Measurements from ENCODE around the gene RMDN3.

Gene RMDN3

DNA sequence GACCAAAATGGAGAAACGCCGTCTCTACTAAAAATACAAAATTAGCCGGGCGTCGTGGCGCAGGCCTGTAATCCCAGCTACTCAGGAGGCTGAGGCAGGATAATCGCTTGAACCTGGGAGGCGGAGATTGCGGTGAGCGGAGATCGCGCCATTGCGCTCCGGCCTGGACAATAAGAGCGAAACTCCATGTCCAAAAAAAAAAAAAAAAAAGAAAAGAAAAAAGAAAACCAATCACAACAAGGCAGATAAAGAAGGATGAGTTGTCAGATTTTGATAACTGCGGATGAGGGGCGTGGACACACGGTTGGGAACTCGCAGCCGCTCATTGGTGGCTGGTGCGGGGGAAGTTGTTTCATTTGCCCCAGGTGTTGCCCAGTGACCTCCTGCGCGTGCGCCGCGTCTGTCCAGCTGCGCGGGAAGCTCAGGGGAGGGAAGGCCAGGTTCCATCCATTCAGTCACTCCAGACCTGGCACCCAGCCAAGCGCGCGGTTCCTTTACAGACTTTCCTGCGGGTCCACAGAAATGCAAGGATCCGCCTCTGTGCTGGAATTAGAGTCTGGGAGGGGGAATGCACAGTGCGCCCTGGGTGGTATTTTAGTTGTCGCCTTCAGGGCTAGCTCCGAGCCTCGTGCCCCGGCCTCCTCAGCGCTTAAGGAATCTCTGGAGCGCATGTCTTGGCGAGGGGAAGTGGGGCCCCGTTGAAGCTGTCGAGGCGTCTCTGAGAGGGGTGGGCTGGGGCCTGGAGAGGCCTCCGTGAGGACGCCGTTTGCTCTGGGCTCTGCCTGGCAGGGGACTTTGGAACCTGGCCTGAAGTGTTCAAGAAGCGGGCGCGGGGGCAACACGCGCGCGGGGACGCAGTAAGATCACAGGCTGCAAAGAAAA, 8.1 kb upstream of the RMDN3 start:
- H3K4me3 ChIP-seq (ENCODE audit: low read length): peak overlapping the region; percentile 52
- TF ChIP-seq, protein P1, sequence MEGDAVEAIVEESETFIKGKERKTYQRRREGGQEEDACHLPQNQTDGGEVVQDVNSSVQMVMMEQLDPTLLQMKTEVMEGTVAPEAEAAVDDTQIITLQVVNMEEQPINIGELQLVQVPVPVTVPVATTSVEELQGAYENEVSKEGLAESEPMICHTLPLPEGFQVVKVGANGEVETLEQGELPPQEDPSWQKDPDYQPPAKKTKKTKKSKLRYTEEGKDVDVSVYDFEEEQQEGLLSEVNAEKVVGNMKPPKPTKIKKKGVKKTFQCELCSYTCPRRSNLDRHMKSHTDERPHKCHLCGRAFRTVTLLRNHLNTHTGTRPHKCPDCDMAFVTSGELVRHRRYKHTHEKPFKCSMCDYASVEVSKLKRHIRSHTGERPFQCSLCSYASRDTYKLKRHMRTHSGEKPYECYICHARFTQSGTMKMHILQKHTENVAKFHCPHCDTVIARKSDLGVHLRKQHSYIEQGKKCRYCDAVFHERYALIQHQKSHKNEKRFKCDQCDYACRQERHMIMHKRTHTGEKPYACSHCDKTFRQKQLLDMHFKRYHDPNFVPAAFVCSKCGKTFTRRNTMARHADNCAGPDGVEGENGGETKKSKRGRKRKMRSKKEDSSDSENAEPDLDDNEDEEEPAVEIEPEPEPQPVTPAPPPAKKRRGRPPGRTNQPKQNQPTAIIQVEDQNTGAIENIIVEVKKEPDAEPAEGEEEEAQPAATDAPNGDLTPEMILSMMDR (conservative IDR thresholded peaks at IDR 0.05; ENCODE audit: low read depth, low read length): no peak
- DNase-seq (ENCODE audit: low read depth): no peak

DNA sequence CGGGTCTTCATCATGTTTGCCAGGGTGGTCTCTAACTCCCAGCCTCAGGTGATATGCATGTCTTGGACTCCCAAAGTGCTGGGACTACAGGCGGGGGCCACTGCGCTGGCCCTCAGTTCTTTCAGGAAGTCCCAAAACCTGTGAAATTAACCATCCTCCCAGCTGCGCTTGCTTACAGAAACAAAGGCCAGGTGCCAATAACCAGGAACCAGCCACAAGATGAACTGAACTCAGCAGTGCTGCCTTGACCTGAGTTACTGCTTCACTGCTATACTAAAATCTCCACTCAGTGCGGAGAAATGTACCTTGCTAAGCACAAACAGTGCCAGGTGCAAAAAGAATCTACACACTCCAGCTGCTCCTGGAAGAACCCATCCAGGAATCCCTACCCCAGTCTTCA, 4.9 kb upstream of the RMDN3 start:
- TF ChIP-seq, protein P1 (conservative IDR thresholded peaks at IDR 0.05; ENCODE audit: low read depth, low read length): no peak
- no peak for DNase-seq (ENCODE audit: low read depth)
- H3K4me3 ChIP-seq (ENCODE audit: low read length): no peak overlapping the region

DNA sequence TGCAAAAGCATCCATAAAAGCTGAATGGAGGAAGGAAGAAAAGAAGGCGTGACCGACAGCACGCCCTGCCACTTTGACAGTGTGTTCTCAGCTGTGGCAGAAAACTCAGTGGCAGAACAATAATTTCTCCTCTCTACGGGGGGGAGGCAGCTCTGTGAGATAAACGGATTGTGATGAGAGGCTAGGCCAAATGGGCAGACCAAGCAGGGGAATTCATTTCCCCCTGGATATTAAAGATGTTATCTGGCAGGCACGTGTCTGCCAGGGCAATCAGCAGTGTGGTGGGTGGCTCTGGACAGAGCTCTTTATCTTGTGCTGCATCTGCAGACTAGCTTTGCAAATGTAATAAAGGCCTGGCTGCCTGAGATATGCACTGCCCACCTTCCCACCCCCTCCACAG, 1.9 kb upstream of the RMDN3 start:
- H3K4me3 ChIP-seq (ENCODE audit: low read length): no peak overlapping the region
- no peak for DNase-seq (ENCODE audit: low read depth)
- TF ChIP-seq, protein P1 (conservative IDR thresholded peaks at IDR 0.05; ENCODE audit: low read depth, low read length): no peak

DNA sequence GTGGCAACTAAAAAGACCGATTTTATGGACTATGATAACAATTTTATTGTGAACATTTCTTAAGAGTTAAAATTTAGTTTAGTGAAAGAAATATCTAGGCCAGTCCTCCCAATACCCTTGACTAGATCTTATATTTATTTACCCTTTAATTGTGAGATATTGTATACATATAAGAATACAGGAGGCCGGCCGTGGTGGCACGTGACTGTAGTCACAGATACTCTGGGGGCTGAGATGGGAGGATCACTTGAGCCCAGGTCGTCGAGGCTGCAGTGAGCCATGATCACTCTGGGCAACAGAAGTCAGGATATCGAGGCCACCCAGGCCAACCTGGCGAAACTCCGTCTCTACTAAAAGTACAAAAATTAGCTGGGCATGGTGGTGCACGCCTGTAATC, 756 bp upstream of the RMDN3 start:
- TF ChIP-seq, protein P1 (conservative IDR thresholded peaks at IDR 0.05; ENCODE audit: low read depth, low read length): no peak
- peak overlapping the region; percentile 95 for H3K4me3 ChIP-seq (ENCODE audit: low read length)
- DNase-seq (ENCODE audit: low read depth): no peak

DNA sequence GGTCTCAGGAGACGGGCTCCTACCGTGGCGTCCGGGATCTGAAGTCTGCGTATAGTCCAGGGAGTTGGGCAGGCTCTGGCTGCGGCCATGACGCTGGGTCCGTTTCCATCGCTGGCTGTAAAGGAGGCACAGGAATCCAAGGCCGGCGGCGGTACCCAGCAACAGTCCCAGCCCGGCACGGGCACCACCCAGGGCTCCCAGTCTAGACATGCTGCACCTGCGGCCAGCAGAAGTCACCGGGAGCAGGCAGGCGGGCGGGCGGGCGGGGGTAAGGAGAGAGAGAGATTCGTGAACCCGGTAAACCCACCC, 526 bp downstream of the RMDN3 start:
- DNase-seq (ENCODE audit: low read depth): no peak
- TF ChIP-seq, protein P1 (conservative IDR thresholded peaks at IDR 0.05; ENCODE audit: low read depth, low read length): no peak
- H3K4me3 ChIP-seq (ENCODE audit: low read length): peak overlapping the region; percentile 95

DNA sequence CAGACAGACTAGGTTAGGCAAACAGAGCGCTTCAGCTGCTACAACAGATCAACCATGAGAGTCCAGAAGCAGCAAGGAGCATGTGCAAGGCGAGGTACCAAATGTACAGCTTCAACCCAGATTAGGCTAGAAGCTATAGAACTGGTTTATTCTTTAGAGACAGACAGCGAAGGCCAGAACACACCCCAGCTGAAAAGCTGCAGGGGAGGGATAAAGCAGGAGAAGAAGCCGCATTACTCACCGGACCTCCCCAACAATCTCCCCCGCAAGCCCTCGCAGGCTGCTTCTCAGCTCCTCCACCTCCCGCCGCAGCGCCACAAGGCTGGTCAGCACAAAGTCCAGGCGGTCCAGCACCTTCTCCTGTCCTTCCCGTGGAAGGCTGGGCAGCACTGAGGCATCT, 3.3 kb downstream of the RMDN3 start:
- no peak for DNase-seq (ENCODE audit: low read depth)
- H3K4me3 ChIP-seq (ENCODE audit: low read length): no peak overlapping the region
- TF ChIP-seq, protein P1 (conservative IDR thresholded peaks at IDR 0.05; ENCODE audit: low read depth, low read length): no peak

DNA sequence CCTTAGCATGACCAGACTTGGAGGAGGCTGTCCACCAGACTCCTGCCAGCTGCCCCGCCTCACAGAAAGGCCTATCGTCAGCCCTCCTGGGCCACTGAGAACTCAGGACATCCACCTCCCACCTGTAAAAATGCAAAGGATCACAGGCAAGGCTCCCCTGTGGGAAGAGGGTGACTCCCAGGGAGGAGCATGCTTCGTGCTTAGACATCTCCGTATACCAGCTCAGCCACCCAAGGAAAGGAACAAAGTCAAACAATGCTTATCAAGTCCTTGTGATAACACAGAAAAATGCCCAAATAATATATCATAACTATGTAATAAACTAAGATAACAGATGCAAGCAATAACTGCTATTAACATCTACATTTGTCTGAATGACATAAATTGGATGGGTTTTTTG, 4.2 kb downstream of the RMDN3 start:
- no peak overlapping the region for H3K4me3 ChIP-seq (ENCODE audit: low read length)
- TF ChIP-seq, protein P1 (conservative IDR thresholded peaks at IDR 0.05; ENCODE audit: low read depth, low read length): no peak
- DNase-seq (ENCODE audit: low read depth): no peak

Data from retinal pigment epithelial cell (primary cell).